Superior temporal gyrus (tissue), 1 donor: ENCODE data around the gene GNAT2.

ENCODE experiments used
- DNase-seq: peaks from one replicate; pipeline ENCODE4 v3.0.0-alpha.2; 2016; ENCODE audit errors: extremely low spot score

GNAT2 gene

DNA sequence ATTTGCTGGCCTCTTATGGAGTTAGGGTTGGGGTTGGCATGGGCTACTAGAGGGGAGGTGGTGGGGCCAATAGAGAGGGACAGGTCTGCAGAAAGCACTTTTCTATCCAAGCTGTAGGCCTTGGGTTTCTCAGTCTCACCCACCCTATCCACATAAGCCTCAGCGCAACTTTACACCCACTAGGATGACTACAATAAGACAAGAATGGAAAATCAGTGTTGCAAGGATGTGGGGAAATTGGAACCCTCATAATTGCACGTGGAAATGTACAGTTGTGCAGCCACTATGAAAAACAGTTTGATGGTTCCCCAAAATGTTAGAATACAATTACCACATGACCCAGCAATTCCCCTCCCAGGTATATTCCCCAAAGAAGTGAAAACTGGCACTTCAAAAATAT lies 22.4 kb upstream of the GNAT2 start:
- DNase-seq: no peak

GRCh38 chr1:109641078-109641740 lies 21.8 kb upstream of the GNAT2 start:
- DNase-seq: no peak

- DNase-seq: peak; percentile 88
These were observed 21.0 kb upstream of the GNAT2 start for GRCh38 chr1:109640285-109640865.

DNA sequence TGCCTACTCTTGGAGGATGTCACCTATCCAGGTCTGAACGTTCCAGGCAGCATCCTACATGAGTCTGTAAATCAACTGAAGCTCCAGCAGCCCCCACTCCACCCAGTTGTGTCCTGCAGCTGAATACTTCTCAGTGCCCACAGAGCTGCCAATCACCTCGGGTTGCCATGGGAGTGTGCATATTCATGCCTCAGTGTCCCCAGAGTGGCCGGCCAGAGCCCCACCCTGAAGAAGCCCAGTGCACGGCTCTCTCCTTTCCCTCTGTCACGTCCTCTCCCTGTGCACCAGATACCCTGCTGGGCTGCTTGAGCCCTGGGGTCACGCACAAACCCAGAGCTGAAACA lies 20.4 kb upstream of the GNAT2 start:
- DNase-seq: no peak

DNA sequence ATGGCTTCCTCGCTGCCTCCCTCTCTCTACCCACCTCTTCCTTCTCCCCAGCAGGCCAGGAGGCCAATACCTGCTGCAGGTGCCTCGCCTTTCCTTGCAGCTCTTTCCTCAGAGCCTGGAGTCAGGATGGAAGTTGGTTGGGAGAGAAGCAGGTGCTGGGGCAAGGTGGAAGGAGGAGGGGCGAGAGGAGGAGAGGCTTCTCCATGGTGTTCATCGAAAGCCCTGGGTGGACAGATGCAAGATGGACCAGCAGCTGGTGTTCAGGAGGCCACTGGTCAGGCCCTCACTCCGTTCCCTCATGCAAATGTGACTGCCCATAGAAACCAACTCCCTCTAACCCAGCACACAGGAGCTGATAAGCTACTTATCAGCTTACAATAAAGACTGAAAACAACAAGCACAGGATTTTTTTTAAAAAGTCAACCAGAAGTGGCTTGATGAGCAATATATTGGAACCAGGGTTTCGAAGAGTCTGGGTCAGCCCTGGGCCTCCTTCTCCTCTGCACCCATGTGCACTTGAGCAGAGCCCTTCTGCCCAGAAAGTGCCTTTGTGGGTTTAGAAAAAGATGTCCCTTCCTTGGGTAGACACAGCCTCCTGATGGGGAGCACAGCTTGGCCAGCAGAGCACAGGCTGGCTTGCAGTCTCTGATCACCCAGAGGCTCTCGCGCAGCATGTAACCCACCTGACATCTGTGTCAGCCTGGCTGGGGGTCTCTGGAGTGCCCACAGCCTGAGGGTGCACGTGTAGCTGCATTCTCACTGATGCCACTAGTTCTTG lies 19.8 kb upstream of the GNAT2 start:
- no peak for DNase-seq

DNA sequence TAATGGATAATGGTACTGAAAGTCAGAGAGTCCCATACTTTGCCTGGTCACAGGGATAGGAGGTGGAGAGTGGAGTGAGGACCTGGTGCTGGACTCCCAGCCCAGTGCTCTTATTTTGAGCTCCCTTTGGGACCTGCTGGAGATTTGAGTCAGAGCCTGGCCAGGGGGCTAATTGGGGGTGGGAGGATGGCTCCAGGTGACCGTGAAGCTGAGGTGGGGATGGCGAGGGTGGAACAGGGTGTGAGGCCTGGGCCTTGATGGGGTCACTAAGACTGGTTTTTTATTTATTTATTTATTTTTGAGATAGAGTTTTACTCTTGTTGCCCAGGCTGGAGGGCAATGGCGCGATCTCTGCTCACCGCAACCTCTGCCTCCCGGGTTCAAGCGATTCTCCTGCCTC lies 18.0 kb upstream of the GNAT2 start:
- DNase-seq: no peak

GRCh38 chr1:109636201-109636952 lies 17.0 kb upstream of the GNAT2 start:
- DNase-seq: no peak

- no peak for DNase-seq
These were observed 16.4 kb upstream of the GNAT2 start for GRCh38 chr1:109635862-109636200.

DNA sequence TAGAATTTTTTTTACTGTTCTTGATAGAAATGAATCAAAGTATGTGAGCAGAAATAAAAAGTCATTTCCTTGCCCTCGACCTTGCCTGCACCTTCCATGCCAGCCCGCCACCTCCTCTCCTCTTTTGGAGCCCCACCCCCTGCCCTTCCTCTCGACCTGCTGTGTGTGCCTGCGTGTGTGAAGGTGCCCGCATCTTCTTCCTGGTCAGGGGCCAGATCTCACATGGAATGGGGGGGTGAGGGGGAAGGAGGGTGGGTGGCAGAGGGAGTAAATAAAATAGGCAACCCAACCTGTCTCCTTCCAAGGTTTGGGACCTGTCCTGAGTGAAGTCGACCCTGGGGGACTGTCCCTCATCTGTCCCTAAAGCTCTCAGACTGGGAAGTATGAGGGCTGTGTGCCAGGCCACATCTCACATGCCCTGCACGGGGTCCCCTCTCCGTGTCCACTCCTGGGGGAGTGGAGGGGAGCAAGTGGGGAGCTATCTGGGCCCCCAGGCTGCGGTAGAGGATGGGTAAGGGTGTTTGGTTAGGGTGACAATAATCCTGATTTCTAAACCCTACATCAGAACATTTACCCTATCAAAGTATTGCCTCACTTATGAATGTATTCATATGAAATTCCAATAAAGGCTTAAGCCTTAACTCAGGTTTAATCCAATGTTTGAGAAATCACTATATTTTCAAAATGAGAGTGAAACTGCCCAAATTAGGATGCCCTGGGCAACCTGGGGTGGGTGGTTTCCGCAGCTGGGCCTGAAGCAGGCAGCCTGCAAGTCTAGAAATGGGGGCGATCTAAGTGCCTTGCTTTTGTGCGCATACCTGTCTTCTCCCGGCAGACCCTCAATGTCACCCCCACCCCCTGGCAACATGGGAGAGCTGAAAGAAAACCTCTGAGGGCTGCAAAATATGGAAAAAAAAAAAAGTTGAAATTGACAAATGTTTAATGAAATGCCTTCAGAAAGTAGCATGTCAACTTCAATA lies 15.6 kb upstream of the GNAT2 start:
- no peak for DNase-seq

DNA sequence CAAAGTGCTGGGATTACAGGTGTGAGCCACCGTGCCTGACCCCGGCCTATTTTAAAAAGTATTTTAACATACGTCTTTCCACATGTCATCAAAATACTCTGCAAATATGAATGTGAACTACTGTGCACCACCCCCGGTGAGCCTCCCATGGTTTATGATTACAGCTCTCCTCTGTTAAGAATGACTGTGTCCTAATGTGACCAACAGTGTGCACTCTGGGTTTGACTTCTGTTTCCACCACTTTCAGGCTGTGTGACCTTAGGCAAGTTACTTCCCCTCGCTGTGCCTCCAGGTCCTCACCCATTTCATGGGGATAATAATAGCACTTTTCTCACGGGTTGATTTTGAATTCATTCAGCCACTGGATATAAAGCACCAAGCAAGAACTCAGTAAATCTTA lies 14.9 kb upstream of the GNAT2 start:
- DNase-seq: no peak

DNA sequence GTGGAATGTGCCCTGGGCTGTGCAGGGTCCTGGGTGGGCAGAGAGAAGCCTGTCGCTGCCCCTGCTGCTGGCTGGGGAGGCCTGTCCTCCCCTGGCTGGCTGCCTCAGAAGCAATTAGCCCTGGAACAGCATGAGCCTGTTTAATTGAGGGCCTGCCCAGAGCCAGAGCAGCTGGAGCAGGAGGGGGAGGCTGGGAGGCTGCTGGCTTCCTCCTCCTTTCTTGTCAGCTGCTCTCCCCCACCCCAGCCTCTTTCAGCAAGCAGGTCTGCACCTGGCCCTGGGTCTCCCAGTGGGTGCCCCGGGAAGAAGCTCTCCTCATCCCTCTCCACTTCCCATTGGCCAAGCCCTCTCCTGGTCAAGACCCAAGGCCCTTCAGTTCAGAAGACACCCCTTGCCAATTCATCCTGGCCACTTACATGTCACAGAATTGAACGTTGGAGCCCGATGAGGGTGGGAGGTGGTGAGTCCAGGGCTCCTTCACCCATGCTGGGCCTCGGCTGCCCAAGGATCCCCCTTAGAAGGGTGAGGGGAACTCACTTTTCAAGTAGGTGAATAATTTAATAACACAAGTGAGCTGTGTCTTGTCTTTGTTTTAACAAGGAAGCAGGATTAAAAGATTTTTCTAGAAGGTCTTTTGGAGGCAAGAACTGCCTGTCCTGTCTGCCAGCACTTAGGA lies 13.4 kb upstream of the GNAT2 start:
- DNase-seq: peak; percentile 62

DNA sequence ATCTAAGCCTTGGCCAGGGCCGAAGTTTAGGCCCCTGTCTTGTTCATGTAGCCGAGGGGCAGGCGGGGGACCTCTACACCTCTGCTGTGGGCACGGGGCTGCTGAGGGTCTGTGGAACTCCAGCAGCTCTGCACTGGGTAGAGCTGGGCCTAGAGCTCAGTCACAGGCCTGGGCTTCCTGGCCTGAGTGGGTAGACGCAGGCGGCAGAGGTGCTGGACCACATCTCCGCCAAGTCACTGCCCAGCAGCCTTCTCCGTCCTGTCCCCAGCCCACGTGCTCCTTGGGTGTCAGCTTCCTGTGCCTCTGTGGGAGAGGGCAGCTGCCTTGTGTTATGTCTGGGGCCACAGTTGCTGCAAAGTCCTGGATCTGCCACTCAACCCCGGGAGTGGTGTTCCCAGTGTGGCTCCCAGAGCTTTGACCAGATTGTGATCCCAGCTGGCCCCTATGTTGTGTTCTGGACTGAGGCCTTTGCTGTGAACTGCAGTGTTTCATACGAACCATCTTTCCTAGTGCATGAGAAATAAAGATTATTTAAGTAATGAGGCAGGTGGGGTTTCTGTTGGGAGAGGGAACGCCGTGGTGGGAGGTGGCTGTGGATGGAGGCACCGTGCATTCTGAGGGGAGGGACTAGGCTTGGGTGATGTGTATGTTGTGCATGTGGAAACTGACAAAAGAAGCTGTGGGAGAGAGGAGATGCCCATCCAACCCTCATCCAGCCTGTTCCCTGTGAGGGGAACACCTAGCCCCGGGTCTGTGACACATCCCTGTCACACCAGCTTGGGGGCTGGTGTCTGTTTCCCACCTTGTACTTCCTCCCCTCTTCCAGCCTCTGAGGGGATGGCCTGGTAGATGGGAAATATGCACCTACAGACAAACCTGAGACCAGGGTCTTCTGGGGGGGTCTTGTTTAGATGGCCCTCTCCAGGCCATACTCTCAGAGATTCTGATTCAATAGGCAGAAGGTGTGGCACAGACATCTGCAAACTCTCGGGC lies 12.4 kb upstream of the GNAT2 start:
- DNase-seq: no peak

DNA sequence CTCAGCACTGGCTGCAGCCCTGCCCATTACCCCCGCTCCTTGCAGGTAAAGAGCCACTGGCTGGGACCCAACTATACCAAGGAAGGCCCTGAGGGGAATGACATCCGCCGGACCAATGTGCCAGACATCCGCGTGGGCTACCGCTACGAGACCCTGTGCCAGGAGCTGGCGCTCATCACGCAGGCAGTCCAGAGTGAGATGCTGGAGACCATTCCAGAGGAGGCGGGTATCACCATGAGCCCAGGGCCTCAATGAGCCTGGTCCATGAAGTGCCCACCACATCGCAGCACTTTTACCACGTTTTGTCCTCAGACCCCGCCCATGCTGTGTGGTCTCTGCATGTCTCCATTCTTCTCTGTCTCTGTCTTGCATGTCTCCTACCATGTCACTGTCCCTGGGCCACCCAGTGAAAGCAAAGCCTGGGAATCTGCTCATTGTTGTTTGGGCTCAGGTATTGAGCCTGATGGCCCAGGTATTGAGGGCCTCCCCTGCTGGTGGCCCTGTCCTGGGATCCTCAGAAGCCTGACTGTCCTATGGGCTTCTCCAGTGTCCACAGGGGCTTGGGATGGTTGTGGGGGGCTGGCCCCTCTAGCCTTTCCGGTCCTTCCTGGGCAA lies 11.6 kb upstream of the GNAT2 start:
- DNase-seq: no peak

DNA sequence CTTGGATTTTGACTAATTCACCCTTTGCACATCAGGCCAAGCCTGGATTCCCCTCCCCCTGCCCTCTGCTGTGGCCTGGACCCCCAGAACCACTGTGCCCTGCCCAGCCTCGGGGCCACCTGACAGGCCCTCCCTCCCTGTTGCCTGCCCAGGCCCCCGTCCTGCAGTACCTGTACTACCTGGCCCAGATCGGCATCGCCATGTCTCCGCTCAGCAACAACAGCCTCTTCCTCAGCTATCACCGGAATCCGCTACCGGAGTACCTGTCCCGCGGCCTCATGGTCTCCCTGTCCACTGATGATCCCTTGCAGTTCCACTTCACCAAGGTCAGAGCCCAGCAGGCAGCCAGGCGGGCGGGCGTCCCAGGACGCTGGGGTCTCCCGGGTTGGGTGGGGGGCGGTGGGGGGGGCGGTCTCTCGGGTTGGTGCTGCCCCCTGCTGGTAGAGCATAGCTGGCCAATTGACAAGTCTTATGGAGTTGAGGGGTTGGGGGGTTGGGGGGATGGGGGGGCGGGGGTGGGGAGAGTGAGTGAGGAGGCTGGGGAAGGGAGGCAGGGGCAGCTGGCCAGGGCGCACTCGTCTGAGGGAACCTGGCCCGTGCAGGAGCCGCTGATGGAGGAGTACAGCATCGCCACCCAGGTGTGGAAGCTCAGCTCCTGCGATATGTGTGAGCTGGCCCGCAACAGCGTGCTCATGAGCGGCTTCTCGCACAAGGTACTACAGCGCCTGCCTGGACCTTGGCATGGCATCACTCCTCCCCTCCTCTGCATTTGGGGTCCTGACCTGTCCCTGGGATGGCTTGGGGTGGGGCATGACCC lies 10.9 kb upstream of the GNAT2 start:
- DNase-seq: no peak

DNA sequence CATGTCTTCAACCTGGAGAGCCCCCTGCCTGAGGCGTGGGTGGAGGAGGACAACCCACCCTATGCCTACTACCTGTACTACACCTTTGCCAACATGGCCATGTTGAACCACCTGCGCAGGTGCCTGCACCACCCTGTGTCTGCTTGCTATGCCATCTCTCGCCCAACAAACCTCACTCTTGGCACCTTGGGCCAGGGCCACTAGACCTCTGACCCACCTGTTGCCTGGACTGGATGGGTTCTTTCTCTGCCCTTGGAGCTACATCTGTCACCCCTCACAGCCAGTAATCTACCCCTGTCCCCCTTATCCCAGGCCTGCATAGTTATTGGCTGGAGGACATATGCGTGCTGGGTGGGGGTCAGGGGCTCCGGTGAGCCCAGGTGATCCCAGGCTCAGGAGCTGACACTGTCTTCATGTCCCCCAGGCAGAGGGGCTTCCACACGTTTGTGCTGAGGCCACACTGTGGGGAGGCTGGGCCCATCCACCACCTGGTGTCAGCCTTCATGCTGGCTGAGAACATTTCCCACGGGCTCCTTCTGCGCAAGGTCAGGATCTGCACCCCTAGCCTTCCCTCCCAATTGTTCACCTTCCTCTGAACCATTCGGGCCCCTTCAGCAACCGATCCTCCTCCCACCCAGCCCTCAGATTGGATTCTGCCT lies 10.1 kb upstream of the GNAT2 start:
- DNase-seq: no peak

- no peak for DNase-seq
These were observed 9.3 kb upstream of the GNAT2 start for GRCh38 chr1:109628540-109629321.
